SK-N-MC (cell line): ENCODE measurements around the gene GOLIM4.
"Not testable (repeated sequence)": the region's sequence is repeated elsewhere in the genome, so short reads cannot be mapped to it uniquely, and the experiment has no call there.

Source experiments
- EZH2 ChIP-seq: fragments of 200-600 bp; sonication (generic); IDR thresholded peaks from one replicate; pipeline ENCODE4 v1.6.1; 2017; ENCODE audit warnings: antibody characterized with exemption
- POLR2AphosphoS5 ChIP-seq: IDR thresholded peaks from 2 replicates; pipeline ENCODE4 v1.6.1; 2012; ENCODE audit warnings: mild to moderate bottlenecking, low read depth, low read length, borderline replicate concordance

DNA sequence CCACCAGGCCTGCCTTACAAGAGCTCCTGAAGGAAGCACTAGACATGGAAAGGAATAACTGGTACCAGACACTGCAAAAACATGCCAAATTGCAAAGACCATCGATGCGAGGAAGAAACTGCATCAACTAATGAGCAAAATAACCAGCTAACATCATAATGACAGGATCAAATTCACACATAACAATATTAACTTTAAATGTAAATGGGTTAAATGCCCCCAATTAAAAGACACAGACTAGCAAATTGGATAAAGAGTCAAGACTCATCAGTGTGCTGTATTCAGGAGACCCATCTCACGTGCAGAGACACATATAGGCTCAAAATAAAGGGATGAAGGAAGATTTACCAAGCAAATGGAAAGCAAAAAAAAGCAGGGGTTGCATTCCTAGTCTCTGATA lies 34.5 kb upstream of the GOLIM4 start:
- TF ChIP-seq EZH2, POLR2AphosphoS5: not testable (repeated sequence)
